Kidney epithelial cell (primary cell): ENCODE results near the gene AP4B1. TPM values are rescaled to one million over a fixed set of nuclear protein-coding genes. Genes with fewer than 3 reads are reported as not detected.

Experiments used
- DNase-seq: peaks from one replicate; pipeline ENCODE4 v3.0.0-alpha.2; 2010; ENCODE audit warnings: low read depth
- H3K27me3 ChIP-seq: 2 replicates; pipeline ENCODE4 v1.6.0; 2011; ENCODE audit warnings: low read length; ENCODE audit not compliant: control insufficient read depth, insufficient read depth
- H3K36me3 ChIP-seq: 2 replicates; pipeline ENCODE4 v1.5.1; 2011; ENCODE audit warnings: low read length; ENCODE audit not compliant: control insufficient read depth, insufficient read depth
- H3K4me3 ChIP-seq: 2 replicates; pipeline ENCODE4 v1.5.1; 2011; ENCODE audit warnings: low read depth, mild to moderate bottlenecking, control low read depth, low read length
- total RNA-seq: library from RNA; depleted of rRNA; stranded (reverse); fragments of >200 nt; gene quantifications from 2 replicates; pipeline ENCODE4 v1.2.3, GENCODE V29; 2015
- TF ChIP-seq, protein P1 (sequence below): IDR thresholded peaks from 2 replicates; pipeline ENCODE4 v1.5.1; 2011; ENCODE audit warnings: mild to moderate bottlenecking, moderate library complexity, low read length, control low read depth, inconsistent platforms; ENCODE audit not compliant: insufficient read depth, poor library complexity, severe bottlenecking

The AP4B1 gene
- total RNA-seq, 1 donor from 2014 or later, result 9.2 TPM

GRCh38 chr1:113850127-113850796 lies 54.3 kb downstream of the AP4B1 start:
- no peaks in the 10 kb centered on the region for H3K27me3 ChIP-seq
- TF ChIP-seq, protein P1, sequence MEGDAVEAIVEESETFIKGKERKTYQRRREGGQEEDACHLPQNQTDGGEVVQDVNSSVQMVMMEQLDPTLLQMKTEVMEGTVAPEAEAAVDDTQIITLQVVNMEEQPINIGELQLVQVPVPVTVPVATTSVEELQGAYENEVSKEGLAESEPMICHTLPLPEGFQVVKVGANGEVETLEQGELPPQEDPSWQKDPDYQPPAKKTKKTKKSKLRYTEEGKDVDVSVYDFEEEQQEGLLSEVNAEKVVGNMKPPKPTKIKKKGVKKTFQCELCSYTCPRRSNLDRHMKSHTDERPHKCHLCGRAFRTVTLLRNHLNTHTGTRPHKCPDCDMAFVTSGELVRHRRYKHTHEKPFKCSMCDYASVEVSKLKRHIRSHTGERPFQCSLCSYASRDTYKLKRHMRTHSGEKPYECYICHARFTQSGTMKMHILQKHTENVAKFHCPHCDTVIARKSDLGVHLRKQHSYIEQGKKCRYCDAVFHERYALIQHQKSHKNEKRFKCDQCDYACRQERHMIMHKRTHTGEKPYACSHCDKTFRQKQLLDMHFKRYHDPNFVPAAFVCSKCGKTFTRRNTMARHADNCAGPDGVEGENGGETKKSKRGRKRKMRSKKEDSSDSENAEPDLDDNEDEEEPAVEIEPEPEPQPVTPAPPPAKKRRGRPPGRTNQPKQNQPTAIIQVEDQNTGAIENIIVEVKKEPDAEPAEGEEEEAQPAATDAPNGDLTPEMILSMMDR, result no peak
- DNase-seq, result no peak

GRCh38 chr1:113849072-113849471 lies 55.5 kb downstream of the AP4B1 start:
- TF ChIP-seq, protein P1, result no peak
- DNase-seq, result no peak
- H3K4me3 ChIP-seq, result no peak overlapping the region
- no peaks in the 10 kb centered on the region for H3K36me3 ChIP-seq
- no peaks in the 10 kb centered on the region for H3K27me3 ChIP-seq

More at GRCh38 chr1:113850127-113850796, 54.3 kb downstream of the AP4B1 start:
- H3K36me3 ChIP-seq, result no peaks in the 10 kb centered on the region
- no peak overlapping the region for H3K4me3 ChIP-seq

- H3K4me3 ChIP-seq, result no peak overlapping the region
- TF ChIP-seq, protein P1, result no peak
- DNase-seq, result no peak
- H3K27me3 ChIP-seq, result no peaks in the 10 kb centered on the region
- H3K36me3 ChIP-seq, result no peaks in the 10 kb centered on the region
Measured at GRCh38 chr1:113846391-113847035, 58.1 kb downstream of the AP4B1 start.

Other genes with a start within 250 kb of the AP4B1 start
- 22.5 and 33.1 TPM in 2 replicates for gene PHTF1, start 145.3 kb downstream of the AP4B1 start, total RNA-seq
- gene RSBN1, start 92.3 kb downstream of the AP4B1 start, total RNA-seq, result 9.5 and 10.2 TPM in 2 replicates
- gene PTPN22, start 33.1 kb downstream of the AP4B1 start, total RNA-seq, result not detected in 2 replicates
- gene BCL2L15, start 17.2 kb downstream of the AP4B1 start, total RNA-seq, result under 0.01 and 0.04 TPM in 2 replicates
- 6.7 and 7.5 TPM in 2 replicates for gene DCLRE1B, start 527 bp upstream of the AP4B1 start, total RNA-seq
- gene HIPK1, start 24.5 kb upstream of the AP4B1 start, total RNA-seq, result 25.6 and 26.4 TPM in 2 replicates
- 0.17 and 1.4 TPM in 2 replicates for gene OLFML3, start 74.7 kb upstream of the AP4B1 start, total RNA-seq
- not detected in 2 replicates for gene SYT6, start 249.1 kb upstream of the AP4B1 start, total RNA-seq